GM23248 (cell line): Measurements from ENCODE around the gene NUTM2B.
"Not testable (repeated sequence)": the region's sequence is repeated elsewhere in the genome, so short reads cannot be mapped to it uniquely, and the experiment has no call there.

Source experiments
- EZH2 ChIP-seq: fragments of 200-600 bp; sonication (generic); IDR thresholded peaks from 2 replicates; pipeline ENCODE4 v1.6.1; 2018; ENCODE audit warnings: antibody characterized with exemption, mild to moderate bottlenecking; ENCODE audit not compliant: insufficient read depth, poor library complexity, severe bottlenecking
- EZH2phosphoT487 ChIP-seq: fragments of 200-600 bp; sonication (generic); IDR thresholded peaks from 2 replicates; pipeline ENCODE4 v1.6.1; 2018; ENCODE audit warnings: antibody characterized with exemption, moderate library complexity, mild to moderate bottlenecking, low read depth; ENCODE audit not compliant: insufficient read depth

DNA sequence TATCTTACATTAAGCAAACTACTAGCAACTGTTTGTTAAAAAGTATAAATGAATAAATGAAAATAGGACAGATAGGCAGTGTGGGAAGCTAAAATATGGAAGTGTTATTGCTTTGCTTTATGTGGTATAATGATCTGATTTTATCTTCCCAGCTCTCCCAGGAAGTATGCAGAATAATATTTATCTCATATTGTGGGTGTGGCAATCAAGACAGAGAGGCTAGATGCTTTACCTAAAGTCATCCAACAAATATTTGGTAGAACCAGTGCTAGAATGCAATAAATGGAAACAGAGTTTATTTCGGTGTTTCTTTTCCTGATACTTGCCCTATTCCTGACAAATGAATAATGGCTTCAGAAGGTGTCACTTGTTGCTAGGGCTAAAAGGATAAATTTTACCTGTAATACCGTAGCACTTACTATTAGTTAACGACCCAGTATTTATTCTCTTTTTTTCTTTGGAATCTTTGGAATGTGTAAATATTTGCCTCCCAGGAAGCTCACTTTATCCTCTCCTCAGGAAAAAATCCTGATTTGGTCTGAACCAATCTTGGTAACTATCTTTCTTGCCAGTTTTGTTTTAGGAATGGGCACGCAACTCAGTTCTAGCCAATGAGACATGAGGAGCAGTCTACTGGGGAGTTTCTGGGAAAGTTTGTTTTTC is 14.0 kb downstream of the NUTM2B start:
- not testable (repeated sequence) for TF ChIP-seq EZH2, EZH2phosphoT487
